AG04449 (cell line): ENCODE data around the gene CFAP99.

Source experiments
- CTCF ChIA-PET: fragments of 350-600 bp; formaldehyde crosslinking; extraction: SDS; loops from one replicate; lab custom pipeline; 2021; ENCODE audit warnings: antibody characterized with exemption; lab: Yijun Ruan, JAX
- POLR2A ChIA-PET: fragments of 400-600, 350-600 bp; formaldehyde crosslinking; extraction: SDS; loops from one replicate; lab custom pipeline; 2020; ENCODE audit warnings: antibody characterized with exemption, inconsistent platforms; lab: Yijun Ruan, JAX
- DNase-seq: peaks from one replicate; pipeline ENCODE4 v3.0.0-alpha.2; 2010; ENCODE audit warnings: low read depth, low spot score
- H3K4me3 ChIP-seq: 2 replicates; pipeline ENCODE4 v1.5.1; 2011; ENCODE audit warnings: low read depth, mild to moderate bottlenecking, control low read depth, low read length
- TF ChIP-seq, protein P1 (sequence below): IDR thresholded peaks from one replicate; pipeline ENCODE4 v1.5.1; 2011; ENCODE audit warnings: mild to moderate bottlenecking, moderate library complexity, low read length, control low read depth, inconsistent platforms; ENCODE audit not compliant: insufficient read depth; ENCODE audit errors: missing control alignments

Gene CFAP99

DNA sequence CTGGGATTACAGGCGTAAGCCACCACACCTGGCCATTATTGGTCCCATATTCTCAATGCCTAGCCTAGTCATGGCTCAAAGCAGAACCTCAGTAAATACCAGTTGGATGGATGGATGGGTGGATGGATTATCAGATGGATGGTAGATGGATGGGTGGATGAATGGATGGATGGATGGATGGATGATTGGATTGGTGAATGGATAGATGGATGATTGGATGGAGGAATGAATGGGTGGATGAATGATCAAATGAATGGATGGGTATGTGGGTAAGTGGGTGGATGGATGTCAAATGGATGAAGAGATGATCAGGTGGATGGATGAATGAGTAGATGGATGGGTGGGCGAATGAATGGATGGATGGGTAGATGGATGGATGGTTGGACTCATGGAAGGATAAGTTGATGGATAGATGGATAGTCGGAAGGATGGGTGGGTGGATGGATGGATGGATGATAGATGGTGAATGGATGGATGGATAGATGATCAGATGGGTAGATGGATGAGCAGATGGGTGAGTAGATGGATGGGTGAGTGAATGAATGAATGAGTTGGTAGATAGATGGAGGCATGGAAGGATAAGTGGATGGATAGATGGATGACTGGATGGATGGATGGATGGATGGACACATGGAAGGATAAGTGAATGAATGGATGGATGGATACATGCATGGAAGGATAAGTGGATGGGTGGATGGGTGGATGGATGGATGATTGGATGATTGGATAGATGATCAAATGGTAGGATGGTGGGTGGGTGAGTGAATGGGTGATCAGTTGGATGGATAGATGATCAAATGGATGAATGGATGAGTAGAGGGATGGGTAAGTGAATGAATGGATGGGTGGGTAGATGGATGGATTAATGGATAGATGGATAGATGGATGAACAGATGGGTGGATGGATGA is 28.2 kb downstream of the CFAP99 start:
- H3K4me3 ChIP-seq = no peak overlapping the region
- ChIA-PET CTCF (no interaction called here), POLR2A (no interaction called here)
- no peak for DNase-seq
- TF ChIP-seq, protein P1, sequence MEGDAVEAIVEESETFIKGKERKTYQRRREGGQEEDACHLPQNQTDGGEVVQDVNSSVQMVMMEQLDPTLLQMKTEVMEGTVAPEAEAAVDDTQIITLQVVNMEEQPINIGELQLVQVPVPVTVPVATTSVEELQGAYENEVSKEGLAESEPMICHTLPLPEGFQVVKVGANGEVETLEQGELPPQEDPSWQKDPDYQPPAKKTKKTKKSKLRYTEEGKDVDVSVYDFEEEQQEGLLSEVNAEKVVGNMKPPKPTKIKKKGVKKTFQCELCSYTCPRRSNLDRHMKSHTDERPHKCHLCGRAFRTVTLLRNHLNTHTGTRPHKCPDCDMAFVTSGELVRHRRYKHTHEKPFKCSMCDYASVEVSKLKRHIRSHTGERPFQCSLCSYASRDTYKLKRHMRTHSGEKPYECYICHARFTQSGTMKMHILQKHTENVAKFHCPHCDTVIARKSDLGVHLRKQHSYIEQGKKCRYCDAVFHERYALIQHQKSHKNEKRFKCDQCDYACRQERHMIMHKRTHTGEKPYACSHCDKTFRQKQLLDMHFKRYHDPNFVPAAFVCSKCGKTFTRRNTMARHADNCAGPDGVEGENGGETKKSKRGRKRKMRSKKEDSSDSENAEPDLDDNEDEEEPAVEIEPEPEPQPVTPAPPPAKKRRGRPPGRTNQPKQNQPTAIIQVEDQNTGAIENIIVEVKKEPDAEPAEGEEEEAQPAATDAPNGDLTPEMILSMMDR = no peak

DNA sequence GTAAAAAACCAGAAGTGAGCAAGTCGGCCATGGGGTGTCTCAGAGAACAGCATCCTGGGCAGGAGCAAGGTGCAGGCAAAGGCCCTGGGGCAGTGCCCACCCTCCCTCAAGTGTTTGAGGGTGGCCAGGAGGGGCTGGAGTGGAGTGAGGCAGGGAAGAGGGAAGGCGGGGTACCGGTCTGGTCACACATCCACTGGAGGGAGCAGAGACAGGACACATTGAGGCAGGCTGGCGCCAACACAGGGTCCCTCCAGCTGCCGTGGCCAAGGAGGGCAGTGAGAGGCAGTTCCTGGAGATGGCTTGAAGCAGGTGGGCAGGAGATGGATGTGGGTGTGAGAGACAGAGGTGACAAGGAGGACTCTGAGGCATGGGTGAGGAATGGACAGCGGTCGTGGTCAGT is 29.8 kb downstream of the CFAP99 start:
- ChIA-PET POLR2A (no interaction called here), CTCF (interaction anchor here (0.7 to 1.3 kb wide), 2 partner anchors 12 to 15 kb away, joined by 3 read pairs; no protein-coding TSS in a partner anchor)
- H3K4me3 ChIP-seq = no peak overlapping the region
- no peak for DNase-seq
- TF ChIP-seq, protein P1 = no peak

DNA sequence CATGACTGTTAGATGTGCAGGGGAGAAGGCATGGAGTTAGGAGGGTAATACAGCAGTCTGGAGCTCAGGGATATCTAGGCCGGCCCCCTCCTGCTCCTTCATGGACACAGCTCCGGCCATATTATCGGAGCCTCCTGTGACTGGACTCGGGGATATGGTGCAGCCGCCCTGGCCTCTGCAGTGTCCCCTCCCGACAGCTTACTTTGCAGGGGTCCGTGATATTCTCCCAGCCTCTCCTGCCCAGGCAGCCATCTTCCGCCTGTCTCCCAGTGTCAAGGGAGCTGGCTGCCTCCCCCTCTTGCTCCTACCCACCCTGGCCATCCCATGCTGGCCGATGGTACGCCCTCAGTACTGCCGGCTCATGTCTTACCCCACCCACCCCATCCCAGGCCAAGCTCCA is 30.3 kb downstream of the CFAP99 start:
- DNase-seq = no peak
- ChIA-PET CTCF (interaction anchor here (0.7 to 1.3 kb wide), 2 partner anchors 13 to 16 kb away, joined by 3 read pairs; no protein-coding TSS in a partner anchor), POLR2A (no interaction called here)
- TF ChIP-seq, protein P1 = no peak
- H3K4me3 ChIP-seq = no peak overlapping the region

DNA sequence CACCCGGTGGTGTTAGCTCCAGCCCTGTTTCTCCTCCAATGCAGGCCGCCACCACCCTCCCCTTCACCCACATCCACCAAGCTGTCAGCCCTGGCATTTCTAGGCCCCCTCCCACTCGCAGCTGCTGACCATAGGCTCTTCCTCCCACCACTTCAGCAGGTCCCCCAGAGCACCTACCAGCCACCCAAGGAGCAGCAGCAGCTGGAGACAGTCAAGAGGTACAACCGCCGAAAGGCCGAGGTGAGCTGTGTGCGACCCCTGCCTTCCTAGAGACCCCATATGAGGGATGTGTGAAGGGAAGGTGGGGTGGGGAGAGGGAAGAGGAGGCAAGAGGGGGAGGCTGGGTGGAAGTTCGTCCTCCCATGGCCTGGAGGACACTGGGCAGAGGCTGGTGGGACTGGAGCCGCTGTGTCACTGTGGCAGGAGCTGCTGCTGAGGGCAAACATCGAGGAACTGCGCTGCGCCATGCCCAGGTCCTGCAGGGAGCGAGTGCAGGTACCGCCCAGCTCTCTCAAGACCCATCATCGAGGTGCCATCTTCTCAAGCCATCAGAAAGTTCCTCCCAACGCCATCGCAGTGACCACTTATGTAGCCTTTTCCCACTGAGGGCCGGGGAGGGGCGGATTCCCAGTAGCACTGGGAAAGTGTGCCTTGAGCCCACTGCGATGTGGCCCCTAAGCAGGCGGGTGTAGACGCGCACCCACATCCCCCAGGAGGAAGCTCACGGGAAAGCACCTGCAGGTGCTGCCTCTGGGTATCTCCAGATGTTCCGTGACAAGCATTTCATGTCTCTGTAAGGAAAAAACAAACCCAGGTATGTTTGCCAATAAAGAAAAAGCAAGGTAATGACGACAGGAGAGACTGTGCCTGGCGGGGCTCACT is 31.0 kb downstream of the CFAP99 start:
- CTCF ChIA-PET = interaction anchor here (0.7 to 1.3 kb wide), 3 partner anchors 8 to 17 kb away, joined by 3 read pairs; no protein-coding TSS in a partner anchor
- no peak overlapping the region for H3K4me3 ChIP-seq
- TF ChIP-seq, protein P1 = no peak
- no peak for DNase-seq
- POLR2A ChIA-PET = no interaction called here

DNA sequence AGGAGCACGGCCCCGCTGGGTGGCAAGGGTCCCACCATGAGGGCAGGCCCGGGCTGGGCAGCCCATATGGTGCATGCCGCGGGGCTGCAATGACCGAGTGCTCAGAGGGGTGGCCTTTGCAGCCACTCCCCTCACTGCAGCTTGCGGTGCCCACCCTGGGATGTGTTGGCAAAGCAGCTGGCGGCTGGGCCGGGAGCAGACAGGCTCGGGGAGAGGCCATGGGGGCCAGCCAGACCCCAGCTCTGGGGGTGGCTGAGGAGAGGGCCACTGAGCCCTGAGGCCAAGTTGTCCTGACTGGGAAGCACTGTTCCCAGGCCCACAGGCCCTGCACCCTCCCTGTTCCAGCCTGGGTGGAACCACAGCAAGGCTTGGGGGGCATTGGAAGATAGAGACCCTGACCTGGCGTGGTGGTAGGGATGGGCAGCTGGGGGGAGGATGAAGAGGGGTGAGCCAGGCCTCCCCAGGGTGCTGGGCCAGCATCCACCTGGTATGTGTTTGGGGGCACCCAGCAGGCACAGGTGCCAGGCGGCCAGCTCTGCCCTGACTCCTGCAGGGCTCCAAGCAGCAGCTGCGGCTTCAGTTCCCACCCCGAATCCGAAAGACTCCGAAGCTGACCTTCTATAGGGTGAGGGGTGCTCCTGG is 31.8 kb downstream of the CFAP99 start:
- DNase-seq = no peak
- ChIA-PET POLR2A (no interaction called here), CTCF (interaction anchor here (1.1 kb wide), 1 partner anchor 9 kb away, joined by 3 read pairs; no protein-coding TSS in a partner anchor)
- H3K4me3 ChIP-seq = no peak overlapping the region
- TF ChIP-seq, protein P1 = no peak
